Natural killer cell (primary cell): ENCODE results near the gene P2RX4. TPM values are rescaled to one million over a fixed set of nuclear protein-coding genes. Genes with fewer than 3 reads are reported as not detected.

Source experiments
- ATAC-seq, 3 donors: fragments of 150-1000 bp in 2 of 3; fragments of 200-7000 bp in 1 of 3; cut with Tn5 transposase; 1 replicate in 1 of 3; 2 replicates in 2 of 3; pipeline ENCODE4 v1.10.0; 2021; ENCODE audit warnings: mild to moderate bottlenecking in 2 of 3, moderate library complexity in 2 of 3
- DNase-seq, 2 donors: peaks; one replicate each; pipeline versions ENCODE4 v3.0.0 to v3.0.0-alpha.2; 2013 to 2021; ENCODE audit warnings: mixed read lengths in 1 of 2
- H3K27ac ChIP-seq: one replicate; pipeline ENCODE4 v1.5.1; 2013; ENCODE audit warnings: mild to moderate bottlenecking, low read length
- H3K27me3 ChIP-seq: one replicate; pipeline ENCODE4 v1.6.1; 2013; ENCODE audit warnings: low read length; ENCODE audit not compliant: control insufficient read depth, insufficient read depth
- H3K36me3 ChIP-seq: one replicate; pipeline ENCODE4 v1.6.1; 2013; ENCODE audit warnings: low read length; ENCODE audit not compliant: control insufficient read depth, insufficient read depth
- H3K4me1 ChIP-seq: one replicate; pipeline ENCODE4 v1.6.1; 2013; ENCODE audit warnings: low read length; ENCODE audit not compliant: control insufficient read depth, insufficient read depth
- H3K4me3 ChIP-seq: one replicate; pipeline ENCODE4 v1.5.1; 2013; ENCODE audit warnings: low read length
- H3K9me3 ChIP-seq: one replicate; pipeline ENCODE4 v1.6.1; 2013; ENCODE audit warnings: low read length; ENCODE audit not compliant: control insufficient read depth, insufficient read depth
- H3K27ac Mint-ChIP-seq, 2 donors: one replicate each; pipeline ENCODE4 v1.8.0; 2022; ENCODE audit warnings: mild to moderate bottlenecking in 2 of 2, mixed read lengths in 2 of 2, moderate library complexity in 1 of 2
- H3K27me3 Mint-ChIP-seq, 2 donors: one replicate each; pipeline ENCODE4 v1.8.0; 2022; ENCODE audit warnings: low read depth in 2 of 2, mixed read lengths in 2 of 2
- H3K36me3 Mint-ChIP-seq: one replicate; pipeline ENCODE4 v1.8.0; 2022; ENCODE audit warnings: mixed read lengths
- H3K4me1 Mint-ChIP-seq, 2 donors: one replicate each; pipeline ENCODE4 v1.8.0; 2022; ENCODE audit warnings: mixed read lengths in 2 of 2
- H3K4me3 Mint-ChIP-seq: one replicate; pipeline ENCODE4 v1.8.0; 2022; ENCODE audit warnings: mild to moderate bottlenecking, moderate library complexity, mixed read lengths
- H3K9me3 Mint-ChIP-seq, 2 donors: one replicate each; pipeline ENCODE4 v1.8.0; 2022; ENCODE audit warnings: mixed read lengths in 2 of 2
- CTCF ChIP-seq: fragments of 200-600 bp; IDR thresholded peaks from one replicate; pipeline ENCODE4 v1.8.0; 2022; ENCODE audit warnings: antibody characterized with exemption
- WGBS: methylation state at CpG from one replicate; pipeline ENCODE4 v1.1.7; 2013; ENCODE audit warnings: missing lambda C conversion rate; ENCODE audit not compliant: insufficient coverage; 5-methylcytosine and 5-hydroxymethylcytosine counted together
- intact Hi-C: fragments of 100-400 bp; cut with micrococcal nuclease; formaldehyde crosslinking; loops from one replicate; pipeline ENCODE4 v1.14.2; 2022
- total RNA-seq, 4 donors: library from RNA; stranded (reverse); fragments of 120-200 nt in 1 of 4; gene quantifications; one replicate each; pipeline versions ENCODE4 v1.2.3 to v1.2.4, GENCODE V29; 2013 to 2022

P2RX4 gene
- total RNA-seq, 3 donors from 2014 or later (not counting 1 experiment from before 2014, with no cell fraction given) = 34.8 to 39.3 (median 38.2) TPM

GRCh38 chr12:121241156-121241970 is 31.4 kb downstream of the P2RX4 start:
- no peaks in the 10 kb centered on the region for H3K36me3 Mint-ChIP-seq
- TF ChIP-seq CTCF = no peak
- no peaks in the 10 kb centered on the region for H3K9me3 Mint-ChIP-seq
- peak overlapping the region; percentile 97 to 98 for H3K27ac Mint-ChIP-seq
- H3K27me3 Mint-ChIP-seq = no peaks in the 10 kb centered on the region
- 92% methylated on average over 15 of the region's 17 CpGs for WGBS
- H3K27ac ChIP-seq = peak overlapping the region; percentile 84
- H3K9me3 ChIP-seq = no peaks in the 10 kb centered on the region
- H3K4me3 Mint-ChIP-seq = peak overlapping the region; percentile 86
- DNase-seq (peak in 1 of 2 donors; percentile 32), ATAC-seq (no peak)
- H3K36me3 ChIP-seq = peaks cover 4% of the 10 kb centered on the region
- intact Hi-C loops = loop anchor here (2.0 kb wide), 1 partner anchor 31 kb away; the partner anchor contains the start of gene P2RX4
- H3K4me3 ChIP-seq = peak overlapping the region; percentile 32
- H3K4me1 ChIP-seq = peaks cover 37% of the 10 kb centered on the region
- no peaks in the 10 kb centered on the region for H3K27me3 ChIP-seq
- H3K4me1 Mint-ChIP-seq = peaks cover 29 to 30% of the 10 kb centered on the region in 2 donors

GRCh38 chr12:121245031-121245430 is 35.1 kb downstream of the P2RX4 start:
- intact Hi-C loops = no loop called here
- Mint-ChIP-seq H3K36me3 (no peaks in the 10 kb centered on the region), H3K4me1 (peaks cover 17% of the 10 kb centered on the region in 2 donors), H3K4me3 (no peak overlapping the region), H3K27ac (no peak overlapping the region), H3K9me3 (no peaks in the 10 kb centered on the region), H3K27me3 (no peaks in the 10 kb centered on the region)
- Histone ChIP-seq H3K4me3 (no peak overlapping the region), H3K36me3 (peaks cover 14% of the 10 kb centered on the region), H3K27ac (no peak overlapping the region), H3K27me3 (no peaks in the 10 kb centered on the region), H3K9me3 (no peaks in the 10 kb centered on the region), H3K4me1 (peaks cover 25% of the 10 kb centered on the region)
- WGBS = 97% methylated on average over 13 of the region's 14 CpGs
- ATAC-seq = no peak
- TF ChIP-seq CTCF = no peak
- no peak for DNase-seq

- Histone ChIP-seq H3K4me1 (peaks cover 16% of the 10 kb centered on the region), H3K27me3 (no peaks in the 10 kb centered on the region), H3K27ac (no peak overlapping the region), H3K4me3 (no peak overlapping the region), H3K9me3 (no peaks in the 10 kb centered on the region), H3K36me3 (peaks cover 21% of the 10 kb centered on the region)
- 97% methylated on average over 7 of the region's 7 CpGs for WGBS
- Mint-ChIP-seq H3K27me3 (no peaks in the 10 kb centered on the region), H3K36me3 (no peaks in the 10 kb centered on the region), H3K4me3 (no peak overlapping the region), H3K9me3 (no peaks in the 10 kb centered on the region), H3K27ac (no peak overlapping the region), H3K4me1 (peaks cover 8% of the 10 kb centered on the region in 2 donors)
- DNase-seq (no peak), ATAC-seq (no peak)
- TF ChIP-seq CTCF = no peak
- intact Hi-C loops = no loop called here
These were observed 36.0 kb downstream of the P2RX4 start for GRCh38 chr12:121245951-121246350.
